ENCODE data around the gene ZNF32. TPM values are rescaled to one million over a fixed set of nuclear protein-coding genes. Genes with fewer than 3 reads are reported as not detected.

ZNF32 gene
- total and polyA plus RNA-seq, 7 donors = 46.5 to 145 (median 55.5) TPM

- H3K4me3 ChIP-seq = no peak overlapping the region
- no peaks in the 10 kb centered on the region for H3K36me3 ChIP-seq (ENCODE audit: insufficient read depth in 1 of 2, low read depth in 1 of 2)
- no peak for ATAC-seq
- TF ChIP-seq CTCF (IDR thresholded peaks at IDR 0.05) = no peak
- no peak overlapping the region for H3K27ac ChIP-seq
- DNase-seq = no peak
- 81 to 87% (median 82%) methylated on average over 33 to 36 of the region's 36 CpGs for WGBS, 3 donors
- no peaks in the 10 kb centered on the region for H3K9me3 ChIP-seq
- intact Hi-C loops (cut with DNase I) = no loop called here
- peaks cover 0 to 17% (median 8%) of the 10 kb centered on the region in 3 donors for H3K27me3 ChIP-seq (ENCODE audit: insufficient read depth in 3 of 3, low read length in 2 of 3)
- H3K4me1 ChIP-seq = no peaks in the 10 kb centered on the region
Observed at GRCh38 chr10:43667761-43668386, 19.2 kb upstream of the ZNF32 start.

- Histone ChIP-seq H3K4me3 (peak overlapping the region; percentile 41), H3K27me3 (ENCODE audit: insufficient read depth in 3 of 3, low read length in 2 of 3) (peaks cover 0 to 17% (median 8%) of the 10 kb centered on the region in 3 donors), H3K4me1 (no peaks in the 10 kb centered on the region), H3K9me3 (no peaks in the 10 kb centered on the region), H3K36me3 (ENCODE audit: insufficient read depth in 1 of 2, low read depth in 1 of 2) (no peaks in the 10 kb centered on the region), H3K27ac (no peak overlapping the region)
- peak; percentile 14 for TF ChIP-seq CTCF (IDR thresholded peaks at IDR 0.05)
- 7 to 12% (median 11%) methylated on average over 34 to 35 of the region's 35 CpGs for WGBS, 3 donors
- ATAC-seq (peak in 3 of 4 donors; percentile 34 to 56 (median 53)), DNase-seq (peak in 1 of 2 donors; percentile 40)
- intact Hi-C loops (cut with DNase I) = no loop called here
Observed at GRCh38 chr10:43667317-43667731, 18.6 kb upstream of the ZNF32 start.

DNA sequence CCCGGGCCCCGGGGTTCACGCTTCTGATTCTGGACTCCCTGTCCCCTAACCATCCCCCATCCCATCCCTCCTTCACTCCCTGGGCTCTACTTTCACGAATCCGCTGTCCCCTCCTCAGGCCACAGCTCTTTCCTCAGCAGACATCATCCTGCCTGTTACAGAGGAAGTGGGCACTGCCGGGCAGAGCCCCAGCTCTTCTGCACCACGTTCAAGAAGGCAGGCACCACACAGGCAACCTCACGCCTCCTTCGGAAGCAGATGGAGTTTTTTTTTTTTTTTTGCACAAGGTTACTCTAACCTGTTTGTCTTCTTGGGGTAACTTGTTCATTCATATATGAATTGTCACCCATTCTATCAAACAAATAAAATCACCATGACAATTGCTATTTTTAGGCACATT, 17.9 kb upstream of the ZNF32 start:
- ATAC-seq (no peak), DNase-seq (no peak)
- intact Hi-C loops (cut with DNase I) = no loop called here
- WGBS, 3 donors = 84 to 88% (median 85%) methylated on average over 9 of the region's 9 CpGs
- no peaks in the 10 kb centered on the region for H3K36me3 ChIP-seq (ENCODE audit: insufficient read depth in 1 of 2, low read depth in 1 of 2)
- H3K4me3 ChIP-seq = no peak overlapping the region
- no peak for TF ChIP-seq CTCF (IDR thresholded peaks at IDR 0.05)
- peaks cover 0 to 17% (median 8%) of the 10 kb centered on the region in 3 donors for H3K27me3 ChIP-seq (ENCODE audit: insufficient read depth in 3 of 3, low read length in 2 of 3)
- H3K4me1 ChIP-seq = no peaks in the 10 kb centered on the region
- no peaks in the 10 kb centered on the region for H3K9me3 ChIP-seq
- H3K27ac ChIP-seq = no peak overlapping the region

DNA sequence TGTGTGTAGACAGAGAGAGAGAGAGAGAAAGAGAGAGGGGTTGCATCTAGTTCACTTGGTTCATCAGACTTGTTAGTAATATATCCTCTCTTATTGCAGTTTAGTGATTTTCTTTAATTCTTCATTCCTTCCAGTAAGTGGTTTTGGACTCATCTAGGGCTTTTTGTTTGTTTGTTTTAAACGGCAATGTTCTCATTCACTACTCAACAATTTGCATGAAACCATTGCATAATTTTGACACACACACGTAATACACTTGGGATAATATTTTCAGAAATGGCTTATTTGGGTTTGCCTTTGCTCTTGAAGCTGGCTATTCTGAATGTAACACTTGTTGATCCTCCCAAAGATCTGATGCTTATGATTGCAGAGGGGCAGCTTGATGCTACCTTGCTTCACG, 16.4 kb upstream of the ZNF32 start:
- Histone ChIP-seq H3K36me3 (ENCODE audit: insufficient read depth in 1 of 2, low read depth in 1 of 2) (no peaks in the 10 kb centered on the region), H3K27me3 (ENCODE audit: insufficient read depth in 3 of 3, low read length in 2 of 3) (peaks cover 0 to 17% (median 8%) of the 10 kb centered on the region in 3 donors), H3K4me3 (no peak overlapping the region), H3K4me1 (no peaks in the 10 kb centered on the region), H3K9me3 (no peaks in the 10 kb centered on the region), H3K27ac (no peak overlapping the region)
- no peak for TF ChIP-seq CTCF (IDR thresholded peaks at IDR 0.05)
- ATAC-seq = no peak
- 44 to 57% (median 52%) methylated on average over 3 of the region's 3 CpGs for WGBS, 3 donors
- DNase-seq = no peak
- intact Hi-C loops (cut with DNase I) = no loop called here

DNA sequence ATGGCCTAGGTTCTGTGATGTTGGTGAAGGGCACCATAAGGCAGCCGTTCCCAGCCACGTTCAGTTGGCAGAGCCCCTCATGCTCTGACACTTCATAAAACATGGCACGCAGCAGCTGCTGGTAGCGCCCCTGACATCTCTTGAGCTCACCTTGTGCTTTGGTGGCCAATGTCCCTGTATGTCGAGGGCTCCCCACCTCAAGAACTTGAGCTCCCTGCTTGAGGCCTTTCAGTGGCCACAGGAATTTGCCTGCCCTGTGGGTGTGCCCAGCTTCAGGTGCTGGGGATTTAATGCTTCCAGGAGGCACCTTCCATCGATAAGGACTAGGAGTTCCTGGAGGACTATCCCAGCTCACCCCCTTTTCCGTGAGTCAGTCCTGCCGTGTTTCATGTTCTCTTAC, 9.5 kb upstream of the ZNF32 start:
- Histone ChIP-seq H3K4me1 (no peaks in the 10 kb centered on the region), H3K27ac (no peak overlapping the region), H3K27me3 (ENCODE audit: insufficient read depth in 3 of 3, low read length in 2 of 3) (no peaks in the 10 kb centered on the region), H3K4me3 (no peak overlapping the region), H3K9me3 (no peaks in the 10 kb centered on the region), H3K36me3 (ENCODE audit: insufficient read depth in 1 of 2, low read depth in 1 of 2) (no peaks in the 10 kb centered on the region)
- ATAC-seq (no peak), DNase-seq (no peak)
- intact Hi-C loops (cut with DNase I) = no loop called here
- no peak for TF ChIP-seq CTCF (IDR thresholded peaks at IDR 0.05)
- WGBS, 3 donors = 66 to 74% (median 72%) methylated on average over 8 of the region's 8 CpGs

Data from psoas muscle (tissue), 8 donors.